SK-N-SH (cell line): ENCODE results near the gene ATL3. TPM values are rescaled to one million over a fixed set of nuclear protein-coding genes. Genes with fewer than 3 reads are reported as not detected.

Experiments
- CTCF ChIA-PET: fragments of 300-600, 350-600 bp; formaldehyde crosslinking; extraction: SDS; loops from one replicate; lab custom pipeline; 2021; lab: Yijun Ruan, JAX
- POLR2A ChIA-PET: fragments of 350-600 bp; sonication (Branson Sonifier 250); formaldehyde crosslinking; extraction: SDS; loops from one replicate; lab custom pipeline; 2020; ENCODE audit warnings: antibody characterized with exemption, inconsistent platforms; lab: Yijun Ruan, JAX
- DNase-seq: peaks from one replicate; pipeline ENCODE4 v3.0.0; 2012
- H2AFZ ChIP-seq: fragments of 200-600 bp; sonication (generic); 2 replicates; pipeline ENCODE4 v1.8.1; 2016; ENCODE audit warnings: antibody characterized with exemption, mild to moderate bottlenecking, low read depth
- H3F3A ChIP-seq: fragments of 200-600 bp; sonication (generic); replicated peaks from 2 replicates; pipeline ENCODE3; 2016; ENCODE audit warnings: antibody characterized with exemption, mild to moderate bottlenecking; ENCODE audit not compliant: insufficient read depth
- H3K27ac ChIP-seq, 2 experiments: fragments of 200-500 bp in 1 of 2; fragments of 200-600 bp in 1 of 2; sonication (Bioruptor generic) in 1 of 2; sonication (generic), shearing (Covaris generic) in 1 of 2; 2 replicates each; pipeline versions ENCODE4 v1.5.1 to v1.6.1; 2014 to 2016; ENCODE audit warnings: low read depth in 2 of 2, inconsistent platforms in 1 of 2, low read length in 1 of 2, mild to moderate bottlenecking in 1 of 2, mixed read lengths in 1 of 2
- H3K27me3 ChIP-seq: fragments of 200-600 bp; sonication (generic), shearing (Covaris generic); 2 replicates; pipeline ENCODE4 v1.6.1; 2016; ENCODE audit warnings: mixed run types; ENCODE audit not compliant: insufficient read depth
- H3K36me3 ChIP-seq, 2 experiments: fragments of 200-500 bp in 1 of 2; fragments of 200-600 bp in 1 of 2; sonication (Bioruptor generic) in 1 of 2; sonication (generic) in 1 of 2; replicated peaks in 1 of 2; 2 replicates each; pipeline versions ENCODE3 to v1.5.1; 2014 to 2016; ENCODE audit warnings: low read length in 1 of 2, mild to moderate bottlenecking in 1 of 2; ENCODE audit not compliant: insufficient read depth in 2 of 2, control insufficient read depth in 1 of 2
- H3K4me1 ChIP-seq, 2 experiments: fragments of 200-500 bp in 1 of 2; fragments of 200-600 bp in 1 of 2; sonication (Bioruptor generic) in 1 of 2; sonication (generic), shearing (Covaris generic) in 1 of 2; 2 replicates each; pipeline versions ENCODE4 v1.5.1 to v1.6.1; 2014 to 2016; ENCODE audit warnings: low read depth in 1 of 2, low read length in 1 of 2, mixed run types in 1 of 2; ENCODE audit not compliant: insufficient read depth in 2 of 2, control insufficient read depth in 1 of 2
- H3K4me2 ChIP-seq: fragments of 200-600 bp; sonication (generic), shearing (Covaris generic); 2 replicates; pipeline ENCODE4 v1.6.1; 2017; ENCODE audit warnings: mixed run types
- H3K4me3 ChIP-seq, 2 experiments: fragments of 200-500 bp in 1 of 2; fragments of 200-600 bp in 1 of 2; sonication (Bioruptor generic) in 1 of 2; sonication (generic), shearing (Covaris generic) in 1 of 2; 2 replicates each; pipeline versions ENCODE4 v1.5.1 to v1.8.1; 2014 to 2016; ENCODE audit warnings: low read depth in 2 of 2, inconsistent platforms in 1 of 2, low read length in 1 of 2, mild to moderate bottlenecking in 1 of 2, mixed read lengths in 1 of 2, moderate library complexity in 1 of 2
- H3K79me2 ChIP-seq: fragments of 200-600 bp; sonication (generic); 2 replicates; pipeline ENCODE4 v1.8.1; 2017; ENCODE audit warnings: mild to moderate bottlenecking; ENCODE audit not compliant: insufficient read depth
- H3K9ac ChIP-seq: fragments of 200-600 bp; sonication (generic); 2 replicates; pipeline ENCODE4 v1.6.1; 2017; ENCODE audit warnings: mixed run types
- H3K9me2 ChIP-seq: fragments of 200-600 bp; sonication (generic); 2 replicates; pipeline ENCODE4 v1.6.1; 2017; ENCODE audit warnings: mixed run types
- H3K9me3 ChIP-seq: fragments of 200-600 bp; sonication (generic); 2 replicates; pipeline ENCODE4 v1.6.1; 2017; ENCODE audit warnings: mixed run types, mild to moderate bottlenecking, moderate library complexity
- H4K20me1 ChIP-seq: fragments of 200-600 bp; sonication (generic); 2 replicates; pipeline ENCODE4 v1.6.1; 2017; ENCODE audit warnings: mild to moderate bottlenecking, mixed run types; ENCODE audit not compliant: insufficient read depth
- CHD2 ChIP-seq: fragments of 150-350 bp; IDR thresholded peaks from 2 replicates; pipeline ENCODE4 v1.6.1; 2018; ENCODE audit warnings: low read length; ENCODE audit not compliant: partially characterized antibody
- EP300 ChIP-seq, 2 experiments: IDR thresholded peaks; 2 replicates each; pipeline versions ENCODE4 v1.4.0 to v1.6.1; 2012; ENCODE audit warnings: borderline replicate concordance in 1 of 2, low read depth in 1 of 2, low read length in 1 of 2
- FOSL2 ChIP-seq: IDR thresholded peaks from 2 replicates; pipeline ENCODE4 v1.4.0; 2012; ENCODE audit warnings: low read depth, mild to moderate bottlenecking, moderate library complexity, borderline replicate concordance
- FOXJ3 ChIP-seq: sonication (generic); formaldehyde crosslinking; IDR thresholded peaks from 2 replicates; pipeline ENCODE4 v1.5.1; 2020; ENCODE audit warnings: mild to moderate bottlenecking, missing genetic modification reagents
- FOXM1 ChIP-seq: IDR thresholded peaks from 2 replicates; pipeline ENCODE4 v1.4.0; 2012; ENCODE audit warnings: low read depth, mild to moderate bottlenecking
- GATA2 ChIP-seq: sonication (generic); formaldehyde crosslinking; IDR thresholded peaks from 2 replicates; pipeline ENCODE4 v1.5.0; 2020; ENCODE audit warnings: mild to moderate bottlenecking, missing genetic modification reagents
- JUND ChIP-seq: IDR thresholded peaks from 2 replicates; pipeline ENCODE4 v1.4.0; 2012
- MEF2A ChIP-seq: IDR thresholded peaks from 2 replicates; pipeline ENCODE4 v1.4.0; 2012; ENCODE audit warnings: low read depth, borderline replicate concordance
- NRF1 ChIP-seq: IDR thresholded peaks from 2 replicates; pipeline ENCODE4 v1.6.1; 2012; ENCODE audit warnings: low read depth, mild to moderate bottlenecking, low read length
- POLR2AphosphoS5 ChIP-seq: IDR thresholded peaks from 2 replicates; pipeline ENCODE4 v1.6.1; 2012; ENCODE audit warnings: low read depth, low read length
- RCOR1 ChIP-seq: fragments of 150-350 bp; IDR thresholded peaks from 2 replicates; pipeline ENCODE4 v1.6.1; 2017; ENCODE audit warnings: antibody characterized with exemption, low read length
- RXRA ChIP-seq: IDR thresholded peaks from 2 replicates; pipeline ENCODE4 v1.4.0; 2012; ENCODE audit warnings: low read depth, mild to moderate bottlenecking, borderline replicate concordance
- SIN3A ChIP-seq: IDR thresholded peaks from 2 replicates; pipeline ENCODE4 v1.6.1; 2012; ENCODE audit warnings: low read depth, mild to moderate bottlenecking, low read length, moderate library complexity, borderline replicate concordance
- SMC3 ChIP-seq: IDR thresholded peaks from 2 replicates; pipeline ENCODE4 v1.6.1; 2012; ENCODE audit warnings: low read depth, low read length, improper control_type of control experiment
- TCF12 ChIP-seq: IDR thresholded peaks from 2 replicates; pipeline ENCODE4 v1.4.0; 2012
- YY1 ChIP-seq: IDR thresholded peaks from 2 replicates; pipeline ENCODE4 v1.4.0; 2012; ENCODE audit warnings: low read depth, mild to moderate bottlenecking
- WGBS: methylation state at CpG from one replicate; pipeline ENCODE4 v1.1.6; 2017; ENCODE audit warnings: low lambda C conversion rate; 5-methylcytosine and 5-hydroxymethylcytosine counted together
- polyA plus RNA-seq, 3 experiments: library from polyadenylated mRNA; depleted of rRNA; stranded (reverse); fragments of >200 nt; gene quantifications; 2 replicates each; pipeline ENCODE4 v1.2.3, GENCODE V29; 2012
- TF ChIP-seq, protein P1 (sequence below): fragments of 150-350 bp; IDR thresholded peaks from 2 replicates; pipeline ENCODE4 v1.6.1; 2017; ENCODE audit warnings: antibody characterized with exemption, low read length, low read depth, borderline replicate concordance
- TF ChIP-seq, protein P2 (sequence below): fragments of 200-600 bp; sonication (generic); IDR thresholded peaks from 2 replicates; pipeline ENCODE4 v1.6.1; 2017; ENCODE audit warnings: antibody characterized with exemption, mild to moderate bottlenecking, moderate library complexity
- TF ChIP-seq, protein P3 (sequence below): IDR thresholded peaks from 2 replicates; pipeline ENCODE4 v1.4.0; 2012; ENCODE audit warnings: low read depth, borderline replicate concordance
- TF ChIP-seq, protein P4 (sequence below): IDR thresholded peaks from 2 replicates; pipeline ENCODE4; 2012

The ATL3 gene
- polyA plus RNA-seq, 1 of the 3 experiments (the other 2 are of a cell fraction), result 13.1 TPM

DNA sequence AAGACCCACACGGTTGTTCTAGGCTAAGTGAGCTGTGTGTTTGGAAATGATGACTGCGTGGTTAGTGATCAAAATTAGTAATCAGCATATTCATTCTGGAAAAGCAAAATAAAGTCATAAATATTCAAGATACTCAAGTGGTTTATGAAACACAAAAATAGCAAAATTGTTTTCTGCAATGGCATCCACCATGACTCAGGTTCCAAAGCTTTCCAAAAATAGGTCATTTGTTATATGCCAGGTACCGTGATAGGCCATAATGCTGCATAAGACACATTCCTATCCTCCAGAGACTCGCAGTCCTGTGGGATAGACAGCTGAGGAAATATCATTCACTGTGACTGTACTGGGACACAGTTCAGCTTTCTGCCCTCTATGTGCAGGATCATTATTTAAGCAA, 2.4 kb upstream of the ATL3 start:
- Histone ChIP-seq H3K36me3 (no peaks in the 10 kb centered on the region), H2AFZ (0 out of 2 replicates have a peak overlapping the region, but pooled peaks have one; percentile 37), H3K9me2 (no peaks in the 10 kb centered on the region), H3F3A (peaks cover 34% of the 10 kb centered on the region), H3K4me2 (no peak overlapping the region), H3K4me3 (no peak overlapping the region), H3K27ac (peak overlapping the region in 1 of 2 experiments; percentile 41; a peak in 2 of 4 replicates), H3K9ac (no peak overlapping the region), H3K4me1 (peaks cover 3 to 13% of the 10 kb centered on the region in 2 experiments; a peak in 3 of 4 replicates), H3K9me3 (no peaks in the 10 kb centered on the region), H3K27me3 (no peaks in the 10 kb centered on the region), H3K79me2 (peaks cover 22% of the 10 kb centered on the region), H4K20me1 (no peaks in the 10 kb centered on the region)
- ChIA-PET CTCF (interaction anchor here (0.7 to 1.2 kb wide), 3 partner anchors 9 to 35 kb away, joined by 3 to 7 read pairs (median 3); no protein-coding TSS in a partner anchor), POLR2A (interaction anchor here (1.6 kb wide), 1 partner anchor 9 kb away, joined by 5 read pairs; no protein-coding TSS in a partner anchor)
- WGBS, result 28% methylated on average over 4 of the region's 4 CpGs
- no peak for DNase-seq
- TF ChIP-seq SMC3 (no peak), EP300 (IDR thresholded peaks at IDR 0.05; ENCODE audit: borderline replicate concordance in 1 of 2, low read depth in 1 of 2, low read length in 1 of 2) (no peak), JUND (no peak), POLR2AphosphoS5 (no peak; the same call in 1 of the 2 replicates), RCOR1 (no peak), FOXM1 (no peak), RXRA (no peak), GATA2 (CRISPR knock-in tag) (no peak), CHD2 (no peak), FOXJ3 (CRISPR knock-in tag) (no peak), FOSL2 (peak; percentile 16; the same call in 1 of the 2 replicates), TCF12 (0 out of 2 replicates have a peak, but pooled peaks have one; percentile 13), MEF2A (peak; percentile 87), SIN3A (no peak), YY1 (no peak), NRF1 (no peak)
- TF ChIP-seq, protein P1, sequence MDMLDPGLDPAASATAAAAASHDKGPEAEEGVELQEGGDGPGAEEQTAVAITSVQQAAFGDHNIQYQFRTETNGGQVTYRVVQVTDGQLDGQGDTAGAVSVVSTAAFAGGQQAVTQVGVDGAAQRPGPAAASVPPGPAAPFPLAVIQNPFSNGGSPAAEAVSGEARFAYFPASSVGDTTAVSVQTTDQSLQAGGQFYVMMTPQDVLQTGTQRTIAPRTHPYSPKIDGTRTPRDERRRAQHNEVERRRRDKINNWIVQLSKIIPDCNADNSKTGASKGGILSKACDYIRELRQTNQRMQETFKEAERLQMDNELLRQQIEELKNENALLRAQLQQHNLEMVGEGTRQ, result no peak
- TF ChIP-seq, protein P2, sequence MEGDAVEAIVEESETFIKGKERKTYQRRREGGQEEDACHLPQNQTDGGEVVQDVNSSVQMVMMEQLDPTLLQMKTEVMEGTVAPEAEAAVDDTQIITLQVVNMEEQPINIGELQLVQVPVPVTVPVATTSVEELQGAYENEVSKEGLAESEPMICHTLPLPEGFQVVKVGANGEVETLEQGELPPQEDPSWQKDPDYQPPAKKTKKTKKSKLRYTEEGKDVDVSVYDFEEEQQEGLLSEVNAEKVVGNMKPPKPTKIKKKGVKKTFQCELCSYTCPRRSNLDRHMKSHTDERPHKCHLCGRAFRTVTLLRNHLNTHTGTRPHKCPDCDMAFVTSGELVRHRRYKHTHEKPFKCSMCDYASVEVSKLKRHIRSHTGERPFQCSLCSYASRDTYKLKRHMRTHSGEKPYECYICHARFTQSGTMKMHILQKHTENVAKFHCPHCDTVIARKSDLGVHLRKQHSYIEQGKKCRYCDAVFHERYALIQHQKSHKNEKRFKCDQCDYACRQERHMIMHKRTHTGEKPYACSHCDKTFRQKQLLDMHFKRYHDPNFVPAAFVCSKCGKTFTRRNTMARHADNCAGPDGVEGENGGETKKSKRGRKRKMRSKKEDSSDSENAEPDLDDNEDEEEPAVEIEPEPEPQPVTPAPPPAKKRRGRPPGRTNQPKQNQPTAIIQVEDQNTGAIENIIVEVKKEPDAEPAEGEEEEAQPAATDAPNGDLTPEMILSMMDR, result no peak
- TF ChIP-seq, protein P3, sequence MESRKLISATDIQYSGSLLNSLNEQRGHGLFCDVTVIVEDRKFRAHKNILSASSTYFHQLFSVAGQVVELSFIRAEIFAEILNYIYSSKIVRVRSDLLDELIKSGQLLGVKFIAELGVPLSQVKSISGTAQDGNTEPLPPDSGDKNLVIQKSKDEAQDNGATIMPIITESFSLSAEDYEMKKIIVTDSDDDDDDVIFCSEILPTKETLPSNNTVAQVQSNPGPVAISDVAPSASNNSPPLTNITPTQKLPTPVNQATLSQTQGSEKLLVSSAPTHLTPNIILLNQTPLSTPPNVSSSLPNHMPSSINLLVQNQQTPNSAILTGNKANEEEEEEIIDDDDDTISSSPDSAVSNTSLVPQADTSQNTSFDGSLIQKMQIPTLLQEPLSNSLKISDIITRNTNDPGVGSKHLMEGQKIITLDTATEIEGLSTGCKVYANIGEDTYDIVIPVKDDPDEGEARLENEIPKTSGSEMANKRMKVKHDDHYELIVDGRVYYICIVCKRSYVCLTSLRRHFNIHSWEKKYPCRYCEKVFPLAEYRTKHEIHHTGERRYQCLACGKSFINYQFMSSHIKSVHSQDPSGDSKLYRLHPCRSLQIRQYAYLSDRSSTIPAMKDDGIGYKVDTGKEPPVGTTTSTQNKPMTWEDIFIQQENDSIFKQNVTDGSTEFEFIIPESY, result no peak
- TF ChIP-seq, protein P4, sequence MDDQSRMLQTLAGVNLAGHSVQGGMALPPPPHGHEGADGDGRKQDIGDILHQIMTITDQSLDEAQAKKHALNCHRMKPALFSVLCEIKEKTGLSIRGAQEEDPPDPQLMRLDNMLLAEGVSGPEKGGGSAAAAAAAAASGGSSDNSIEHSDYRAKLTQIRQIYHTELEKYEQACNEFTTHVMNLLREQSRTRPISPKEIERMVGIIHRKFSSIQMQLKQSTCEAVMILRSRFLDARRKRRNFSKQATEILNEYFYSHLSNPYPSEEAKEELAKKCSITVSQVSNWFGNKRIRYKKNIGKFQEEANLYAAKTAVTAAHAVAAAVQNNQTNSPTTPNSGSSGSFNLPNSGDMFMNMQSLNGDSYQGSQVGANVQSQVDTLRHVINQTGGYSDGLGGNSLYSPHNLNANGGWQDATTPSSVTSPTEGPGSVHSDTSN, result 0 out of 2 replicates have a peak, but pooled peaks have one; percentile 21
